Spleen (tissue), 7 donors: ENCODE results near the gene DCLK2.
"Not testable (repeated sequence)": the region's sequence is repeated elsewhere in the genome, so short reads cannot be mapped to it uniquely, and the experiment has no call there.

Experiments
- CTCF ChIP-seq, 11 experiments: fragments of 200-600 bp in 7 of 11; fragments of 450-650 bp in 4 of 11; sonication (generic) in 4 of 11; IDR thresholded peaks in 8 of 11; conservative IDR thresholded peaks in 3 of 11; 1 replicate in 7 of 11; 2 replicates in 4 of 11; pipeline versions ENCODE4 v1.4.0 to v1.8.0; 2016 to 2021; ENCODE audit warnings: antibody characterized with exemption in 11 of 11, inconsistent platforms in 4 of 11, mild to moderate bottlenecking in 1 of 11
- POLR2A ChIP-seq, 3 donors: fragments of 450-650 bp; IDR thresholded peaks; one replicate each; pipeline ENCODE4 v1.5.1; 2017; ENCODE audit warnings: antibody characterized with exemption in 3 of 3, mild to moderate bottlenecking in 1 of 3
- donor health status: DM: no; HTN: no; CAD: no; lungs with moderate emphysema.
- donor health status: DM: no; HTN: no; CAD: no.
- donor health status: DM: no; HTN: no; CAD: no.

GRCh38 chr4:150185033-150185432 lies 106.8 kb downstream of the DCLK2 start:
- not testable (repeated sequence) for TF ChIP-seq POLR2A (IDR thresholded peaks at IDR 0.05); CTCF (IDR thresholded peaks at IDR 0.05 in 8 of 11, conservative IDR thresholded peaks at IDR 0.05 in 3 of 11)
